ENCODE results near the gene MFAP4.

The MFAP4 gene

DNA sequence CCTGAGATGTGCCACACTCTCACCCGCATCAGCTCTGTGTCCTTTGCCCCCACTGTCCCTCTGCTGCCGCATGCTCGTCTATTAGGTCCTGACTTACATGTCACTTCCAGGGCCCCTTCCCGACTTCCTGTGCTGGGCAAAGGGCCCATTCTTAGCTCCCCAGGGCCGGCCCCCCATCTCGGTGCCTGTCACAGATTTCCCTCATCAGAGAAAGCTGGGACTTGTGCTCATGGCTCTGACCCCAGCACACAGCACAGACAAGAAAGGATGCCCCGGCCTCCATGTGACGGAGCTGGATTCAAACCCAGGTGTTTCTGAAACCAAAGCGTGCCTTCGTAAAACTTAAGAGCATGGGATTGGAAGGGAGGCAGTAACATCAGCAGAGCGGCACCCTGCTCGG is 14.6 kb downstream of the MFAP4 start:
- Mint-ChIP-seq H3K4me1 (ENCODE audit: low read depth) (peaks cover 33% of the 10 kb centered on the region), H3K9me3 (ENCODE audit: low read depth) (no peaks in the 10 kb centered on the region), H3K36me3 (no peaks in the 10 kb centered on the region), H3K27ac (no peak overlapping the region), H3K4me3 (no peak overlapping the region), H3K27me3 (no peaks in the 10 kb centered on the region)

DNA sequence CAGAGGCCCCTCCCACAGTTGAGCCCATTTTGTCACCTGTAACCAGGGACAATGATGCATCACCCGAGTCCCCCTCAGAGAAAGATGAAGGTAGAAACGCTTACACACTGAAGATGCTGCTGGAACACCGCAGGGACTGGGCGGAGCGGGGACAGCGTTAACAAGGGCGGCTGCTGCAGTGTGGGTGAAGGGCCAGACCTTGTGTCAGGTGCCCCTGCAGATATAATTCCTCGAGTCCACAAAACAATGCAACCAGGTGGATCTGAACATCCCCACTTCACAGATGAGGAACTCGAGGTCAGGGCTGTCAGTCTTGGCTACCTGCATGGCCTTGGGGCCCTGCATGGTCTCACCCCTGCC is 15.0 kb downstream of the MFAP4 start:
- Mint-ChIP-seq H3K27ac (no peak overlapping the region), H3K27me3 (no peaks in the 10 kb centered on the region), H3K36me3 (no peaks in the 10 kb centered on the region), H3K9me3 (ENCODE audit: low read depth) (no peaks in the 10 kb centered on the region), H3K4me3 (no peak overlapping the region), H3K4me1 (ENCODE audit: low read depth) (peaks cover 30% of the 10 kb centered on the region)

DNA sequence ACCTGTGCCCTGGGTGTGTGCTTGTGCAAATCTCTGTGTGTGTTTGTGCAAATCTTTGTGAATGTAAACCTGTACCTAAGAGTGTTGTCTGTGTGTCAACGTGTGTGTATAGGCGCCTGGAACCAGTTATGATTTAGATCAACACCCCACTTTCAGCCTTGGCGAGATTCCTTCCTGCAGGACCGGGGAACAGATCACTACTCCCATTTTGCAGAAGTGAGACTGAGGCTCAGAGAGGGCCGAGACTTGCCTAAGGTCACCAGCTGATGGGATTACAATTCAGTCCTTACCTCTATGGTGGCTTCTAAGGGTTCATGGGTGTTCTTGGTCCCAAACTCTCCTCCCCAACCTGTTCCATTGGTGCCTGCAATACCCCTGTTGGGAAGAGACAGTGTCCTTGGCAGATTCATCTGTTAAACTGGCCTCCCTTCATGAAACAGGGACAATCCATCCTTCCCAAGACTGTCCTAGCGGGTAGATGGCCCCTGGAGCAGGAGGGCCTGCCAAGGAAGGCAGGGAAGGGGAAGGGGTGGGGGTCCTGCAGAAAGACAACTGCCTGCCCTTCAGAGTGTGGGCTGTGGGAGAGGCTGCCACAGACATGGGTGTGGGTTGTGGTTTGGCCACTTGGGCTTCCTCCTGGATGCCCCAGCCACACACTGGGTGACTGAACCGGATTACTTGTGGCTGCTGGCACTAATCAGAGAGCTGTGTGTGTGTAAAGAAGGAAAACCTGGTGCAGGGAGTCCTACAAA is 15.6 kb downstream of the MFAP4 start:
- H3K9me3 Mint-ChIP-seq (ENCODE audit: low read depth) = no peaks in the 10 kb centered on the region
- peaks cover 26% of the 10 kb centered on the region for H3K4me1 Mint-ChIP-seq (ENCODE audit: low read depth)
- H3K27ac Mint-ChIP-seq = no peak overlapping the region
- peak overlapping the region; percentile 56 for H3K4me3 Mint-ChIP-seq
- H3K27me3 Mint-ChIP-seq = no peaks in the 10 kb centered on the region
- H3K36me3 Mint-ChIP-seq = no peaks in the 10 kb centered on the region

DNA sequence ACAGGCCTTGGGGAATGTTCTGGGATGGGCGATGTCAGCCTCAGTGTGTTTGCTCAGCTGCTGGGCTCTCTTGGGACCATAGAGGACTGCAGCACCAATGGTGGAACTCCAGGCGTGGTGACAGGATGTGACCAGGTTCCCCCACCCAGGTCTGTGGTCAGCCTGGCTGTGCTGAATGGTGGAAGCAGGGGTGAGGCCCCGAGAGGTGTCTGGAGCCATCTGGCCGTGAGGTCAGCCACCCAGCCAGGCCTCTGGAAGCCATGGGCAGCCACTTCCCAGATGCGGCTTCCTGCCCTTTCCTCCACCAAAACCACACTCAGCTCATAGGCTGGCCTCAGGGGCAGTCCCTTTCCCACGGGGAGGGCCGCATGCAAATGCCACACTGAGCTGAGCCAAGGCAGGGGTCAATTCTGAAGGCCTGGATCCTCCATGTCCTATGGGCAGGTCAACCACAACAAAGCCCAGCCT is 16.5 kb downstream of the MFAP4 start:
- Mint-ChIP-seq H3K9me3 (ENCODE audit: low read depth) (no peaks in the 10 kb centered on the region), H3K36me3 (no peaks in the 10 kb centered on the region), H3K27me3 (no peaks in the 10 kb centered on the region), H3K4me1 (ENCODE audit: low read depth) (peaks cover 25% of the 10 kb centered on the region), H3K4me3 (no peak overlapping the region), H3K27ac (peak overlapping the region; percentile 16)

DNA sequence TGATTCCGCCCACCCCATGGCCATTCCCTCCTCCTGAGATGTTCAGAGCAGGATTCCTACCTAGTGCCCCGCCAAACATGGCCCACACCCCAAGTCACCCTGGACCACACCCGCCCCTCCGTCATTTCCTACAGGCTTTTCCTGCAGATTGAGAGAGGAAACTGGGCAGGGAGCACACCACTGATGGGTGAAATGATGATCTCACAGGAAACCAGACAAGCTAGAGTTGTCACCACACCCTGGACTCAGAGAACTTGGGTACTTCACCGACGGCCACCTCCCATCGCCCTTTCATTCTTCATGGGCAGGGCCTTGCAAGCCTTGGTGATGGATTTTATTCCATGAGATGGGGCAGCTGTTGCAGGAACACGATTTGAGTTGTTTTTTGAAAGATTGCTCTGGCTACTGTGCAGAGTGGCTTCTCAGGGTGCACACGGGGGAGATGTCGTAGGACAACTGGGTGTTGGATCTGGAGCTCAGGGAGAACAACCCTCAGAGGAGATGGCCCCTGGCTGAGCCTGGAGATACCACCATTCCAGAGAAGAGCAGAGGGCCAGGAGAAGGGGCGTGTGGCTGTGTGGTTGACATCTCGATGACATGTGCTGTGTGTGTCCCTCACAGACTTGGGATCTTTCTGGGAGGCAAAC is 17.0 kb downstream of the MFAP4 start:
- H3K4me3 Mint-ChIP-seq = peak overlapping the region; percentile 61
- no peaks in the 10 kb centered on the region for H3K27me3 Mint-ChIP-seq
- H3K9me3 Mint-ChIP-seq (ENCODE audit: low read depth) = no peaks in the 10 kb centered on the region
- peak overlapping the region; percentile 67 for H3K27ac Mint-ChIP-seq
- H3K36me3 Mint-ChIP-seq = no peaks in the 10 kb centered on the region
- H3K4me1 Mint-ChIP-seq (ENCODE audit: low read depth) = peaks cover 25% of the 10 kb centered on the region

DNA sequence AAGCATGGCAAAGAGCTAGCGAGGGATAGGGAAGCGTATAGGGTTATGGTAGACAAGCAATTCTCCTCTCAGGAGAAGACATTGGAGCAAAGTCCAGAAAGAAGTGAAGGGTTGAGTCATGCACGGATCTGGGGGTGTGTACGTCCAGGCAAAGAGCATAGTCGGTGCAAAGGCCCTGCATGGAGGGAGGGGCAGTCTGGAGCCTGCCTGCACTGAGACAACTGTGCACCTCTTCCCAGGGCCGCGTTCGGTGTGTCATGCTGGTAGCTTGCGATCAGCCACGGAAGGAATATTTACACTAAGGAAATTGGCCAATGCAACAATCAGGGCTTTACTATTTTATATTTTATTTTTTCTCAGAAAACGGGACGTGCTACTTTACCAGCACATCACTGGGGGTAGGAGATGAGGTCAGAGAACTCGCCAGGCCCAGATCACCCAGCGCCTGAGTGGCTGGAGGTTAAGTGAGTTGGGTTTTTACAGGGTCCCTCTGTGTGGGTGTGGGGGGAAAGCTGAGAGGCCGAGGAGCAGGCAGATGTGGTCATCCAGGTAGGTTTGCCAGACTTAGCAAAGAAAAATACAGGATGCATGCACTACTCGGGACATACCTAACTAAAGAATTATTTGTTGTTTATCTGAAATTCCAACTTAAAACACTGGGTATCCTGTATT is 17.7 kb downstream of the MFAP4 start:
- H3K9me3 Mint-ChIP-seq (ENCODE audit: low read depth) = no peaks in the 10 kb centered on the region
- H3K27me3 Mint-ChIP-seq = no peaks in the 10 kb centered on the region
- H3K36me3 Mint-ChIP-seq = no peaks in the 10 kb centered on the region
- H3K4me1 Mint-ChIP-seq (ENCODE audit: low read depth) = peaks cover 25% of the 10 kb centered on the region
- H3K4me3 Mint-ChIP-seq = peak overlapping the region; percentile 35
- no peak overlapping the region for H3K27ac Mint-ChIP-seq

DNA sequence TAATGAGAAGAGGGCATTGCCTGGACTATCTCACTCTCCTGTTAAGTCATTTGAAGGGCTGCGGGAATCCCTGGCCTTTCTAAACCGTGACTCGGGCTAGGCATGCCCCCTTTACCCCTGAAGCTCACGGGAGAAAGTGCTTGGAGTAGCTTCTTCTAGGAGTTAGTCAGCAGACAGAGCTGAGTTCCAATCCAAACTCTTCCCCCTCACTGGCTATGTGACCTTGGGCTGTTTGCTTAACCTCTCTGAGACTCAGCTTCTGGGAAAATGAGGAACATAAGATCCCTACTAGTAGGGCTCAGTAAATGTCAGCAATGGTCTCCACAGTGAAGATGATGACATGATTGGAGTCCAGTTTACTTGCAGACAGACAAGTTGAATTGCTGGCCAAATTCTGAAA is 18.8 kb downstream of the MFAP4 start:
- no peaks in the 10 kb centered on the region for H3K36me3 Mint-ChIP-seq
- peaks cover 25% of the 10 kb centered on the region for H3K4me1 Mint-ChIP-seq (ENCODE audit: low read depth)
- no peak overlapping the region for H3K4me3 Mint-ChIP-seq
- no peak overlapping the region for H3K27ac Mint-ChIP-seq
- H3K9me3 Mint-ChIP-seq (ENCODE audit: low read depth) = no peaks in the 10 kb centered on the region
- H3K27me3 Mint-ChIP-seq = no peaks in the 10 kb centered on the region

DNA sequence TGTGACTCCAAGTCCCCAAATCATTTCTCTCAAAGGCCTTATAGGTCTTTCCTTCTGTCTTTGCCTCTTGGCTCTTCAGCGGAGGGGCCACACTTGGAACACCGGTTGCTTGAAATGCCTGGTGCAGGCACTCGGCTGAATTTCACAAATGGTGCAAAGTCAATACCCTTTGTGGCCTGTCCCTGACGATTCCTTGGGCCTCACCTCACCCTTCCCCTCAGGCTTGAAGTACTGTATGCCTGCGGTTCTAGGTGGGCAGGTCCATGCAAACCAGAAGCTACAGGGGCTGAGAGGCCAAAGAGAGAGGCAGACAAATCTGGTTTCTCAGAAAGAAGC is 20.4 kb downstream of the MFAP4 start:
- Mint-ChIP-seq H3K27ac (no peak overlapping the region), H3K4me3 (no peak overlapping the region), H3K9me3 (ENCODE audit: low read depth) (no peaks in the 10 kb centered on the region), H3K36me3 (no peaks in the 10 kb centered on the region), H3K27me3 (no peaks in the 10 kb centered on the region), H3K4me1 (ENCODE audit: low read depth) (peaks cover 25% of the 10 kb centered on the region)

DNA sequence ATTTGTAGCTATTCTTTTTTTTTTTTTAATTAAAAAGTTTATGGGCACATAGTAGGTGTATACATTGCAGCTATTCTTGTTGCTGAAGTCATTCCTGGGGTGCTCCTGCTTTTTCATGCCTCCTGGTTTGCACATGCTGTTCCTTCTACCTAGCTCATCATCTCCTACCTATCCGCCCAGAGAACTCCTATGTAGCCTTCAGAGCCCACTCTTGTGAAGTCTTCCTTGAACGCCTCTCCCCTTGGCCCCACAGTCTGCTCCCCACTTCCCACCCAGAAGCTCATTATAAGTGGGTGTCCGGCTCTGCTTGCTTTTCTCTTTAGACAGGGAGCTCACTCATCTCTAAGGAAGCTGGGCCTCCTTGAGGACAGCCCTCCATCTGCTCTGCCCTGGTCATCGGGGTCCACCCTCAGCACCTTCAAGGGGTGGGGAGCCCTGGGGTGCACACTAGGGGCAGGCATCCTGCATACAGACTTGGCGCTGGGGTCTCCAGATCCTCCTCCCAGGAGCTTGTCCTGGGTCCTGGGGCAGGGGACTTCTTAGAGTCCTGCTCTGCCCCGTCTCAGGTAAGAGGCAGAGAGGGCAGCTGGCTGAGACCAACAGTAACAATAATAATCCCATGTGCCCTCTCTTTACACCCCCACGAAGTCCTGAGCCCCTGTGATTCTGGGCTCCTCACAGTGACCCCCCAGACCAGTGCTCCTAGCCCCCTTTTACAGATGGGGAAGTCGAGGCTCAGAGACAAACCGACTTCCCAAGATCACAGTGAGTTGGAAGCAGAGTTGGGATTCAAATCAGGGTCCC is 21.0 kb downstream of the MFAP4 start:
- H3K4me1 Mint-ChIP-seq (ENCODE audit: low read depth) = peaks cover 24% of the 10 kb centered on the region
- H3K9me3 Mint-ChIP-seq (ENCODE audit: low read depth) = no peaks in the 10 kb centered on the region
- no peaks in the 10 kb centered on the region for H3K36me3 Mint-ChIP-seq
- no peak overlapping the region for H3K4me3 Mint-ChIP-seq
- no peak overlapping the region for H3K27ac Mint-ChIP-seq
- H3K27me3 Mint-ChIP-seq = no peaks in the 10 kb centered on the region

DNA sequence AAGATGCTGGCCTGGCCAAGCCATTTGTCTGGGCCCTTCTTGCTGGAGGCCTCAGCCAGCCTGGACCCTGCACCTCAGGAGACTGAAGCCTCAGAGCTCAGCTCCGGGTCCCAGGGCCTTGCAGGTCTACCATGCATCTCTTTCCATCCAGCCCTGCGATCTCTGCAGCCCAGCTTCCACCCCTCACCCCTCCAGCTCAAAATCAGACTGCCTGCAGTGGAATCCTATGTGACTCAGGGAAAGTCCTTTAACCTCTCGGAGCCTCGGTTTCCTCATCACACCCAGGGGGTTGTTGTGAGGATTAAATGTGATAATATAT is 21.5 kb downstream of the MFAP4 start:
- Mint-ChIP-seq H3K4me1 (ENCODE audit: low read depth) (peaks cover 22% of the 10 kb centered on the region), H3K36me3 (no peaks in the 10 kb centered on the region), H3K27ac (no peak overlapping the region), H3K9me3 (ENCODE audit: low read depth) (no peaks in the 10 kb centered on the region), H3K4me3 (no peak overlapping the region), H3K27me3 (peaks cover 2% of the 10 kb centered on the region)

DNA sequence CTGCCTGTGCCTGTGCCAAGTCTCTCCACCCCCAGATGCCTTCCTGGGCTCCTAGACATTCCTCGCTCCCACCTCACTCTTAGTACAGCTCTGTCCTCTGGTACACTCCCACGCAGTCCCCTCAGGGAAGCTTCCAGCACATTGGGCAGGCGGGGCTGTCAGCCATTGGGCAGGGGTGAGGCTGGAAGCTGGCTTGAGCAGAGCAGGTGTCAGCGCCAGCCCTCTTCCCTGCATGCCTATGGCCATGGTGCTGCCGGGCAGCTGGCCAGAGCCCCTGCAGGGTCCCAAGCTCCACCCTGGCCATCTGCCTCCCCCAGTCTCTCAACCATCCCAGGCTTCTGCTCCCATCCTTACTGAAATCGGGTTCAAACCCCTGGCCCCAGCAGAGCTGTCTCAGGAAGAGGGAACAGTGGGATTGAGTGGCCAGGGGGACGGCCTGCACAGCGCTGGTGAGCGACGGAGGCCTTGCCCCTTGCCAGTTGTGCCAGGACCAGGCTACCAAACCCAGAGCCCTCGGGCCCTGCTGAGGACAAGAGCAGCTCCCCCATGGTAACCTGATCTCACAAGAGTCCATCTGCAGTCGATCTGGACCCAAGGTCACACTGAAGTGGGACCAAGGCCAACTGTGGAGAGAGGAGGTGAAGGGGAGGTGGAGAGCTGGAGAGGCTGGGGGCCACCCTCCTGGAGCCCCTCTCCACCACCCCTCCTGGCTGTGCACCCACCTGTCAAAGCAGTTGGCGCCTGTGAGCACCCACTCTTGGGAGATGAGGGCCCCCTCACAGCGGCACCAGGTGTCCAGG is 22.1 kb downstream of the MFAP4 start:
- H3K4me1 Mint-ChIP-seq (ENCODE audit: low read depth) = peaks cover 17% of the 10 kb centered on the region
- H3K9me3 Mint-ChIP-seq (ENCODE audit: low read depth) = no peaks in the 10 kb centered on the region
- H3K36me3 Mint-ChIP-seq = no peaks in the 10 kb centered on the region
- H3K4me3 Mint-ChIP-seq = no peak overlapping the region
- H3K27me3 Mint-ChIP-seq = peaks cover 2% of the 10 kb centered on the region
- no peak overlapping the region for H3K27ac Mint-ChIP-seq

DNA sequence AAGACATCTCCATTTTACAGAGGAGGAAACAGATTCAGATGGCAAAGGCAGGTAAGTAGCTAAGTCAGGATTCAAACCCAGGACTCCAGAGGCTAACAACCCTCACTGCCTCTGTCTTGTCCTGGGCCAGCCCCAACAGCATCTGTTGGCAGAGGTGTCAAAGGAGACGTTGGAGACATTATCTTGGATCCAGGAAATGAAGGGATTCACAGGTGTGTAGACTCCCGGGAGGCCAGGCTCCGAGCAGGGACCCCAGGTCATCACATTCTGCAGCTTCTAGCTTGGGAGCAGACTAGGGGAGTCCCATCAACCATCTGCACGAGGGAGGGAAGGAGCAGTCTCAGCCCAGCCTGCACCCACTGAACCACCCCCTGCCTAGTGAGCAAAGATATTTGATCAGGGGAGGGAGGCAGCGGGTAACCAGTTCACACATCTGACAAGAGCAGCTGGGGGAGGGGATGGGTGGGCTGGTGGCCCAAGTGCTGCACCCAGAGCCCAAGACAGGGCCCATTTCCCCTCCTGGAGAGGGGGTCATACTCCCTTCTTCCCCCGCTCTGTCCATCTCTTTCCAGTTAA is 23.4 kb downstream of the MFAP4 start:
- Mint-ChIP-seq H3K36me3 (peaks cover 3% of the 10 kb centered on the region), H3K9me3 (ENCODE audit: low read depth) (no peaks in the 10 kb centered on the region), H3K4me1 (ENCODE audit: low read depth) (peaks cover 6% of the 10 kb centered on the region), H3K27ac (no peak overlapping the region), H3K4me3 (peak overlapping the region; percentile 62), H3K27me3 (peaks cover 2% of the 10 kb centered on the region)

DNA sequence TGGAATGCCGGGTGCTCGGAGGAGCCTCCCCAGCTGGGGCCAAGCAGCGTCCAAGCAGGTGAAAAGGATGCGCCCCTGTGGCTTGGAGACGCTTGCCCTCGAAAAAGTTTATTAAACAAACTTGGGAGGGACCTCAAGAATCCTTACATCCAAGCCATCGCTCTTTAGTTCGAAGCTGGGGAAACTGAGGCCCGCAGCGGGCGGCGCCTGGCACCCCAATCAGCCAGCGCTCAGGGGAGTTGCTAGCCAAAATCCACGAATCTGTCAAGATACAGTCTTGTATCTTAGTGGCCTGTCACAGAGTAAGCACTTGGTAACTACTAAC is 23.9 kb downstream of the MFAP4 start:
- Mint-ChIP-seq H3K36me3 (peaks cover 6% of the 10 kb centered on the region), H3K27ac (no peak overlapping the region), H3K27me3 (peaks cover 5% of the 10 kb centered on the region), H3K4me1 (ENCODE audit: low read depth) (peaks cover 6% of the 10 kb centered on the region), H3K9me3 (ENCODE audit: low read depth) (no peaks in the 10 kb centered on the region), H3K4me3 (peak overlapping the region; percentile 86)
